Measurements from ENCODE around the gene DBP.

DBP gene

GRCh38 chr19:48598996-48599700, 38.0 kb downstream of the DBP start:
- H3K27me3 ChIP-seq (ENCODE audit: control insufficient read depth, insufficient read depth, low read length): no peaks in the 10 kb centered on the region
- H3K9ac ChIP-seq (ENCODE audit: low read length): no peak overlapping the region
- no peaks in the 10 kb centered on the region for H3K4me1 ChIP-seq (ENCODE audit: control insufficient read depth, low read depth, low read length)
- H3K4me3 ChIP-seq (ENCODE audit: low read length): no peak overlapping the region
- no peak overlapping the region for H3K27ac ChIP-seq (ENCODE audit: low read length)
- no peaks in the 10 kb centered on the region for H3K36me3 ChIP-seq (ENCODE audit: control insufficient read depth, low read depth, low read length)
- no peaks in the 10 kb centered on the region for H3K9me3 ChIP-seq (ENCODE audit: control insufficient read depth, low read depth, low read length)

- Histone ChIP-seq H3K9me3 (ENCODE audit: control insufficient read depth, low read depth, low read length) (no peaks in the 10 kb centered on the region), H3K36me3 (ENCODE audit: control insufficient read depth, low read depth, low read length) (no peaks in the 10 kb centered on the region), H3K9ac (ENCODE audit: low read length) (no peak overlapping the region), H3K4me3 (ENCODE audit: low read length) (no peak overlapping the region), H3K27ac (ENCODE audit: low read length) (no peak overlapping the region), H3K4me1 (ENCODE audit: control insufficient read depth, low read depth, low read length) (no peaks in the 10 kb centered on the region), H3K27me3 (ENCODE audit: control insufficient read depth, insufficient read depth, low read length) (no peaks in the 10 kb centered on the region)
Measured at GRCh38 chr19:48596679-48597465, 40.3 kb downstream of the DBP start.

GRCh38 chr19:48596237-48596636, 40.9 kb downstream of the DBP start:
- no peaks in the 10 kb centered on the region for H3K27me3 ChIP-seq (ENCODE audit: control insufficient read depth, insufficient read depth, low read length)
- H3K36me3 ChIP-seq (ENCODE audit: control insufficient read depth, low read depth, low read length): no peaks in the 10 kb centered on the region
- no peak overlapping the region for H3K27ac ChIP-seq (ENCODE audit: low read length)
- H3K4me1 ChIP-seq (ENCODE audit: control insufficient read depth, low read depth, low read length): no peaks in the 10 kb centered on the region
- H3K9me3 ChIP-seq (ENCODE audit: control insufficient read depth, low read depth, low read length): no peaks in the 10 kb centered on the region
- no peak overlapping the region for H3K9ac ChIP-seq (ENCODE audit: low read length)
- no peak overlapping the region for H3K4me3 ChIP-seq (ENCODE audit: low read length)

GRCh38 chr19:48595833-48596232, 41.3 kb downstream of the DBP start:
- no peak overlapping the region for H3K4me3 ChIP-seq (ENCODE audit: low read length)
- H3K4me1 ChIP-seq (ENCODE audit: control insufficient read depth, low read depth, low read length): no peaks in the 10 kb centered on the region
- H3K9me3 ChIP-seq (ENCODE audit: control insufficient read depth, low read depth, low read length): no peaks in the 10 kb centered on the region
- no peak overlapping the region for H3K9ac ChIP-seq (ENCODE audit: low read length)
- H3K27me3 ChIP-seq (ENCODE audit: control insufficient read depth, insufficient read depth, low read length): no peaks in the 10 kb centered on the region
- no peaks in the 10 kb centered on the region for H3K36me3 ChIP-seq (ENCODE audit: control insufficient read depth, low read depth, low read length)
- no peak overlapping the region for H3K27ac ChIP-seq (ENCODE audit: low read length)

- no peak overlapping the region for H3K9ac ChIP-seq (ENCODE audit: low read length)
- H3K27ac ChIP-seq (ENCODE audit: low read length): no peak overlapping the region
- no peaks in the 10 kb centered on the region for H3K9me3 ChIP-seq (ENCODE audit: control insufficient read depth, low read depth, low read length)
- no peak overlapping the region for H3K4me3 ChIP-seq (ENCODE audit: low read length)
- no peaks in the 10 kb centered on the region for H3K4me1 ChIP-seq (ENCODE audit: control insufficient read depth, low read depth, low read length)
- H3K27me3 ChIP-seq (ENCODE audit: control insufficient read depth, insufficient read depth, low read length): no peaks in the 10 kb centered on the region
- H3K36me3 ChIP-seq (ENCODE audit: control insufficient read depth, low read depth, low read length): no peaks in the 10 kb centered on the region
Measured at GRCh38 chr19:48595171-48595570, 42.0 kb downstream of the DBP start.

- Histone ChIP-seq H3K27me3 (ENCODE audit: control insufficient read depth, insufficient read depth, low read length) (peaks cover 5% of the 10 kb centered on the region), H3K27ac (ENCODE audit: low read length) (no peak overlapping the region), H3K4me3 (ENCODE audit: low read length) (no peak overlapping the region), H3K9me3 (ENCODE audit: control insufficient read depth, low read depth, low read length) (no peaks in the 10 kb centered on the region), H3K9ac (ENCODE audit: low read length) (no peak overlapping the region), H3K4me1 (ENCODE audit: control insufficient read depth, low read depth, low read length) (no peaks in the 10 kb centered on the region), H3K36me3 (ENCODE audit: control insufficient read depth, low read depth, low read length) (no peaks in the 10 kb centered on the region)
Measured at GRCh38 chr19:48591021-48591420, 46.2 kb downstream of the DBP start.

GRCh38 chr19:48588670-48589401, 48.3 kb downstream of the DBP start:
- Histone ChIP-seq H3K4me3 (ENCODE audit: low read length) (peak overlapping the region; percentile 44), H3K27ac (ENCODE audit: low read length) (no peak overlapping the region), H3K27me3 (ENCODE audit: control insufficient read depth, insufficient read depth, low read length) (peaks cover 5% of the 10 kb centered on the region), H3K9me3 (ENCODE audit: control insufficient read depth, low read depth, low read length) (no peaks in the 10 kb centered on the region), H3K4me1 (ENCODE audit: control insufficient read depth, low read depth, low read length) (no peaks in the 10 kb centered on the region), H3K9ac (ENCODE audit: low read length) (no peak overlapping the region), H3K36me3 (ENCODE audit: control insufficient read depth, low read depth, low read length) (no peaks in the 10 kb centered on the region)

GRCh38 chr19:48587387-48587786, 49.8 kb downstream of the DBP start:
- Histone ChIP-seq H3K9me3 (ENCODE audit: control insufficient read depth, low read depth, low read length) (no peaks in the 10 kb centered on the region), H3K36me3 (ENCODE audit: control insufficient read depth, low read depth, low read length) (no peaks in the 10 kb centered on the region), H3K4me1 (ENCODE audit: control insufficient read depth, low read depth, low read length) (no peaks in the 10 kb centered on the region), H3K4me3 (ENCODE audit: low read length) (no peak overlapping the region), H3K9ac (ENCODE audit: low read length) (no peak overlapping the region), H3K27ac (ENCODE audit: low read length) (no peak overlapping the region), H3K27me3 (ENCODE audit: control insufficient read depth, insufficient read depth, low read length) (peaks cover 5% of the 10 kb centered on the region)

GRCh38 chr19:48582168-48582567, 55.0 kb downstream of the DBP start:
- Histone ChIP-seq H3K27ac (ENCODE audit: low read length) (no peak overlapping the region), H3K4me1 (ENCODE audit: control insufficient read depth, low read depth, low read length) (no peaks in the 10 kb centered on the region), H3K9me3 (ENCODE audit: control insufficient read depth, low read depth, low read length) (no peaks in the 10 kb centered on the region), H3K4me3 (ENCODE audit: low read length) (no peak overlapping the region), H3K36me3 (ENCODE audit: control insufficient read depth, low read depth, low read length) (no peaks in the 10 kb centered on the region), H3K9ac (ENCODE audit: low read length) (no peak overlapping the region), H3K27me3 (ENCODE audit: control insufficient read depth, insufficient read depth, low read length) (no peaks in the 10 kb centered on the region)

All from iPS-18a (cell line).